K562 (cell line): ENCODE data around the gene TXNDC9. TPM values are rescaled to one million over a fixed set of nuclear protein-coding genes. Genes with fewer than 3 reads are reported as not detected.
A peak's percentile ranks its signal among the peaks of the same experiment; 100 is the strongest.

Experiments
- BMI1 ChIP-seq: fragments of 150-350 bp; IDR thresholded peaks from 2 replicates; pipeline ENCODE4 v1.6.1; 2014; ENCODE audit warnings: low read length
- ESRRB ChIP-seq: fragments of 250-450 bp; sonication (Bioruptor Pico); IDR thresholded peaks from 2 replicates; pipeline ENCODE4 v1.5.0; 2020; ENCODE audit warnings: mild to moderate bottlenecking, moderate library complexity, borderline replicate concordance
- FOXJ2 ChIP-seq: fragments of 200-800 bp; sonication (Bioruptor generic); IDR thresholded peaks from 2 replicates; pipeline ENCODE4 v1.6.1; 2016; ENCODE audit warnings: missing genetic modification characterization, missing compliant biosample characterization
- GABPA ChIP-seq: fragments of 200-800 bp; sonication (Bioruptor generic); conservative IDR thresholded peaks from 2 replicates; pipeline ENCODE4 v1.6.1; 2016; ENCODE audit warnings: low read depth, missing genetic modification characterization, missing compliant biosample characterization
- NFXL1 ChIP-seq: fragments of 450-650 bp; formaldehyde crosslinking; IDR thresholded peaks from 2 replicates; pipeline ENCODE4 v1.4.0; 2021; ENCODE audit warnings: mild to moderate bottlenecking
- POLR2B ChIP-seq: fragments of 450-650 bp; IDR thresholded peaks from 2 replicates; pipeline ENCODE4 v1.6.1; 2018; ENCODE audit warnings: low read depth; ENCODE audit not compliant: partially characterized antibody
- RAD51 ChIP-seq: fragments of 450-650 bp; IDR thresholded peaks from 2 replicates; pipeline ENCODE4 v1.7.1; 2016; ENCODE audit warnings: low read depth, mild to moderate bottlenecking, borderline replicate concordance
- SREBF2 ChIP-seq: sonication (generic); formaldehyde crosslinking; IDR thresholded peaks from 2 replicates; pipeline ENCODE4 v1.4.0; 2020; ENCODE audit warnings: mild to moderate bottlenecking, missing genetic modification reagents
- TAF1 ChIP-seq: IDR thresholded peaks from 2 replicates; pipeline ENCODE4 v1.6.1; 2011; ENCODE audit warnings: mild to moderate bottlenecking, low read length, moderate library complexity; ENCODE audit not compliant: insufficient read depth, control insufficient read depth, severe bottlenecking; ENCODE audit errors: extremely low read depth
- THRB ChIP-seq: fragments of 450-650 bp; formaldehyde crosslinking; conservative IDR thresholded peaks from 2 replicates; pipeline ENCODE4 v1.4.0; 2022; ENCODE audit warnings: mild to moderate bottlenecking, missing genetic modification characterization
- ZNF57 ChIP-seq: fragments of 450-650 bp; formaldehyde crosslinking; IDR thresholded peaks from 2 replicates; pipeline ENCODE4 v1.4.0; 2020; ENCODE audit warnings: mild to moderate bottlenecking, moderate library complexity
- polyA plus RNA-seq, 8 experiments: library from polyadenylated mRNA; depleted of rRNA in 4 of 8; stranded (reverse) in 5 of 8; unstranded in 3 of 8; fragments of >200 nt; fragmentation: Nextera tagmentation in 2 of 8; fragmentation: Illumina TruSeq in 1 of 8; extraction: Ambion mirVana in 2 of 8; extraction: Trizol in 1 of 8; gene quantifications; 2 replicates each; pipeline versions ENCODE4 v1.2.1 to v1.2.3, GENCODE V29; 2011 to 2014; ENCODE audit warnings: inconsistent platforms in 1 of 8, missing spikeins in 1 of 8
- total RNA-seq, 7 experiments: library from RNA; depleted of rRNA in 6 of 7; stranded (reverse); fragments of >200 nt in 6 of 7; fragmentation: Illumina TruSeq in 2 of 7; extraction: Trizol in 2 of 7; gene quantifications; 2 replicates each; pipeline versions ENCODE4 v1.2.1 to v1.2.3, GENCODE V29; 2011 to 2021; ENCODE audit warnings: low replicate concordance in 1 of 7
- TF ChIP-seq, protein P1 (sequence below), 2 experiments: fragments of 150-350 bp in 1 of 2; IDR thresholded peaks; 2 replicates each; pipeline ENCODE4 v1.6.1; 2012 to 2016; ENCODE audit warnings: low read depth in 2 of 2, low read length in 2 of 2, mild to moderate bottlenecking in 1 of 2, moderate library complexity in 1 of 2
- TF ChIP-seq, protein P2 (sequence below): fragments of 250-450 bp; sonication (Bioruptor Pico); IDR thresholded peaks from 2 replicates; pipeline ENCODE4 v1.5.1; 2021; ENCODE audit warnings: mild to moderate bottlenecking
- TF ChIP-seq, protein P3 (sequence below): IDR thresholded peaks from 2 replicates; pipeline ENCODE4 v1.6.1; 2011; ENCODE audit warnings: borderline replicate concordance, low read depth, mild to moderate bottlenecking, moderate library complexity, low read length; ENCODE audit not compliant: insufficient read depth, poor library complexity, severe bottlenecking
- TF ChIP-seq, protein P4 (sequence below): sonication (generic); formaldehyde crosslinking; IDR thresholded peaks from 2 replicates; pipeline ENCODE4 v1.4.0; 2020; ENCODE audit warnings: mild to moderate bottlenecking, missing genetic modification reagents

The TXNDC9 gene
- total and polyA plus RNA-seq, 9 of the 15 experiments (the other 6 are each of a cell fraction or from before 2014, with no cell fraction given), result 37.5 to 211 (median 65.5) TPM

- TF ChIP-seq, protein P1, sequence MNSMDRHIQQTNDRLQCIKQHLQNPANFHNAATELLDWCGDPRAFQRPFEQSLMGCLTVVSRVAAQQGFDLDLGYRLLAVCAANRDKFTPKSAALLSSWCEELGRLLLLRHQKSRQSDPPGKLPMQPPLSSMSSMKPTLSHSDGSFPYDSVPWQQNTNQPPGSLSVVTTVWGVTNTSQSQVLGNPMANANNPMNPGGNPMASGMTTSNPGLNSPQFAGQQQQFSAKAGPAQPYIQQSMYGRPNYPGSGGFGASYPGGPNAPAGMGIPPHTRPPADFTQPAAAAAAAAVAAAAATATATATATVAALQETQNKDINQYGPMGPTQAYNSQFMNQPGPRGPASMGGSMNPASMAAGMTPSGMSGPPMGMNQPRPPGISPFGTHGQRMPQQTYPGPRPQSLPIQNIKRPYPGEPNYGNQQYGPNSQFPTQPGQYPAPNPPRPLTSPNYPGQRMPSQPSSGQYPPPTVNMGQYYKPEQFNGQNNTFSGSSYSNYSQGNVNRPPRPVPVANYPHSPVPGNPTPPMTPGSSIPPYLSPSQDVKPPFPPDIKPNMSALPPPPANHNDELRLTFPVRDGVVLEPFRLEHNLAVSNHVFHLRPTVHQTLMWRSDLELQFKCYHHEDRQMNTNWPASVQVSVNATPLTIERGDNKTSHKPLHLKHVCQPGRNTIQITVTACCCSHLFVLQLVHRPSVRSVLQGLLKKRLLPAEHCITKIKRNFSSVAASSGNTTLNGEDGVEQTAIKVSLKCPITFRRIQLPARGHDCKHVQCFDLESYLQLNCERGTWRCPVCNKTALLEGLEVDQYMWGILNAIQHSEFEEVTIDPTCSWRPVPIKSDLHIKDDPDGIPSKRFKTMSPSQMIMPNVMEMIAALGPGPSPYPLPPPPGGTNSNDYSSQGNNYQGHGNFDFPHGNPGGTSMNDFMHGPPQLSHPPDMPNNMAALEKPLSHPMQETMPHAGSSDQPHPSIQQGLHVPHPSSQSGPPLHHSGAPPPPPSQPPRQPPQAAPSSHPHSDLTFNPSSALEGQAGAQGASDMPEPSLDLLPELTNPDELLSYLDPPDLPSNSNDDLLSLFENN (IDR thresholded peaks at IDR 0.05; ENCODE audit: low read depth in 2 of 2, low read length in 2 of 2), result no peak; a peak in 1 of 4 replicates
- no peak for TF ChIP-seq ESRRB (CRISPR knock-in tag)
- TF ChIP-seq, protein P2, sequence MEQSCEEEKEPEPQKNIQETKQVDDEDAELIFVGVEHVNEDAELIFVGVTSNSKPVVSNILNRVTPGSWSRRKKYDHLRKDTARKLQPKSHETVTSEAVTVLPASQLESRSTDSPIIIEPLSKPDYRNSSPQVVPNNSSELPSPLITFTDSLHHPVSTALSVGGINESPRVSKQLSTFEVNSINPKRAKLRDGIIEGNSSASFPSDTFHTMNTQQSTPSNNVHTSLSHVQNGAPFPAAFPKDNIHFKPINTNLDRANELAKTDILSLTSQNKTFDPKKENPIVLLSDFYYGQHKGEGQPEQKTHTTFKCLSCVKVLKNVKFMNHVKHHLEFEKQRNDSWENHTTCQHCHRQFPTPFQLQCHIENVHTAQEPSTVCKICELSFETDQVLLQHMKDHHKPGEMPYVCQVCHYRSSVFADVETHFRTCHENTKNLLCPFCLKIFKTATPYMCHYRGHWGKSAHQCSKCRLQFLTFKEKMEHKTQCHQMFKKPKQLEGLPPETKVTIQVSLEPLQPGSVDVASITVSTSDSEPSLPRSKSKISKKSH (CRISPR knock-in tag), result no peak
- peak; percentile 95 for TF ChIP-seq GABPA (tag)
- no peak for TF ChIP-seq BMI1
- no peak for TF ChIP-seq SREBF2 (CRISPR knock-in tag)
- TF ChIP-seq, protein P3, sequence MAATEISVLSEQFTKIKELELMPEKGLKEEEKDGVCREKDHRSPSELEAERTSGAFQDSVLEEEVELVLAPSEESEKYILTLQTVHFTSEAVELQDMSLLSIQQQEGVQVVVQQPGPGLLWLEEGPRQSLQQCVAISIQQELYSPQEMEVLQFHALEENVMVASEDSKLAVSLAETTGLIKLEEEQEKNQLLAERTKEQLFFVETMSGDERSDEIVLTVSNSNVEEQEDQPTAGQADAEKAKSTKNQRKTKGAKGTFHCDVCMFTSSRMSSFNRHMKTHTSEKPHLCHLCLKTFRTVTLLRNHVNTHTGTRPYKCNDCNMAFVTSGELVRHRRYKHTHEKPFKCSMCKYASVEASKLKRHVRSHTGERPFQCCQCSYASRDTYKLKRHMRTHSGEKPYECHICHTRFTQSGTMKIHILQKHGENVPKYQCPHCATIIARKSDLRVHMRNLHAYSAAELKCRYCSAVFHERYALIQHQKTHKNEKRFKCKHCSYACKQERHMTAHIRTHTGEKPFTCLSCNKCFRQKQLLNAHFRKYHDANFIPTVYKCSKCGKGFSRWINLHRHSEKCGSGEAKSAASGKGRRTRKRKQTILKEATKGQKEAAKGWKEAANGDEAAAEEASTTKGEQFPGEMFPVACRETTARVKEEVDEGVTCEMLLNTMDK, result no peak
- TF ChIP-seq TAF1, result peak; percentile 84
- TF ChIP-seq, protein P4, sequence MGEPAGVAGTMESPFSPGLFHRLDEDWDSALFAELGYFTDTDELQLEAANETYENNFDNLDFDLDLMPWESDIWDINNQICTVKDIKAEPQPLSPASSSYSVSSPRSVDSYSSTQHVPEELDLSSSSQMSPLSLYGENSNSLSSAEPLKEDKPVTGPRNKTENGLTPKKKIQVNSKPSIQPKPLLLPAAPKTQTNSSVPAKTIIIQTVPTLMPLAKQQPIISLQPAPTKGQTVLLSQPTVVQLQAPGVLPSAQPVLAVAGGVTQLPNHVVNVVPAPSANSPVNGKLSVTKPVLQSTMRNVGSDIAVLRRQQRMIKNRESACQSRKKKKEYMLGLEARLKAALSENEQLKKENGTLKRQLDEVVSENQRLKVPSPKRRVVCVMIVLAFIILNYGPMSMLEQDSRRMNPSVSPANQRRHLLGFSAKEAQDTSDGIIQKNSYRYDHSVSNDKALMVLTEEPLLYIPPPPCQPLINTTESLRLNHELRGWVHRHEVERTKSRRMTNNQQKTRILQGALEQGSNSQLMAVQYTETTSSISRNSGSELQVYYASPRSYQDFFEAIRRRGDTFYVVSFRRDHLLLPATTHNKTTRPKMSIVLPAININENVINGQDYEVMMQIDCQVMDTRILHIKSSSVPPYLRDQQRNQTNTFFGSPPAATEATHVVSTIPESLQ, result no peak
- no peak for TF ChIP-seq NFXL1 (CRISPR knock-in tag)
- TF ChIP-seq THRB (CRISPR knock-in tag), result no peak
- TF ChIP-seq RAD51, result no peak
- peak; percentile 95 for TF ChIP-seq POLR2B
- TF ChIP-seq ZNF57 (CRISPR knock-in tag), result no peak
- no peak for TF ChIP-seq FOXJ2 (tag)
Measured at GRCh38 chr2:99335911-99336803, at the start of gene TXNDC9 (continued).
